GM19238 (cell line): ENCODE measurements around the gene CFAP57.
"Not testable (repeated sequence)": the region's sequence is repeated elsewhere in the genome, so short reads cannot be mapped to it uniquely, and the experiment has no call there.

Experiments used
- DNase-seq: peaks from one replicate; pipeline ENCODE4 v3.0.0; 2011; ENCODE audit warnings: low spot score; ENCODE audit not compliant: insufficient read length

CFAP57 gene

DNA sequence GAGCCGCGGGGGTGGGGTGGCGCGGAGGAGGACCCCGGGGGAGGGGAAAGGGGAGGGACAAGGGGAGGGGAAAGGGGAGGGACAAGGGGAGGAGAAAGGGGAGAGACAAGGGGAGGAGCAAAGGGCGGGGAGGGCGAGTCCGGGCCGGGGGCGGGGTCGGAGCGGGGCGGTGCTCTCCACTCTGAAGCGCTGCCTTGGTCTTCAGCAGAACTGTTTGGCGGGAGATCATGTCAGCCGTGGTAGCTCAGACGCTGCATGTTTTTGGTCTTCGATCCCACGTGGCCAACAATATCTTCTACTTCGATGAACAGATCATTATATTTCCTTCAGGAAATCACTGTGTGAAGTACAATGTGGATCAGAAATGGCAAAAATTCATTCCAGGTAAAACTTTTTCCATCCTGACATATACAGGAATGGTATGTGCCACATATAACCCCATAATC, 420 bp downstream of the CFAP57 start:
- peak; percentile 77 for DNase-seq

DNA sequence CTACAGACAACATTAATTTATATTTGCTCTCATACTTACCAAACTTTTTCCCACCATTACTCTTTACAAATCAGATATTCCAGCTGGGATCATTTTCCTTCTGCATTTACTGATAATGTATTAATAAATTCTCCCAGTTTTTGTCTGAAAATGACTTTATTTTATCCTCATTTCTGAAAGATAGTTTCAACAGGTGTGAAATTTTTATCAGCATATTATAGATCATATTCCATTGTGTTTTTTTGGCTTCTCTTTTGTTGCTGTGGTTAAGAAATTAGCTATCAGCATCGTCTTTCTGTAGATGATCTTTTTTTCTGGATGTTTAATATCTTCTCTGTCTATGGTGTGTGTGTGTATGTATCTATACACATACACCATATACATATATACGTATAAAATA, 2.7 kb downstream of the CFAP57 start:
- DNase-seq: no peak

GRCh38 chr1:43177691-43178090, 5.6 kb downstream of the CFAP57 start:
- no peak for DNase-seq

DNA sequence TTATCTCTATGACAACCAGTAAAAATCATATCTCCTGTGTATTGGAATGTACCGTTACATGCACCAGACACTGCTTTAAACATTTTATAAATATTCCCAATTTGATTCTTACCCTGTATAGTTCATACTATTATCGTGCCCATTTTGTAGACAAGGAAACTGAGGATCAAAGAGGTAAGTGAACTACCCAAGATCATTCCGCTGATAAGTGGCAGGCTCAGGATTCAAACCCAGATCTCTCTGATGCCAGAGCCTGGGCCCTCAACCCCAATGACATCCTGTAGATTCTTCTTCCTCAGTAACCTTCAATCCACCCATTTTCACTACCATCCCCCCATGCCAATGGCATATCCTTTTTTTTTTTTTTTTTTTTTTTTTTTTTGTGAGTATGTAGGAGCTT, 12.3 kb downstream of the CFAP57 start:
- no peak for DNase-seq

DNA sequence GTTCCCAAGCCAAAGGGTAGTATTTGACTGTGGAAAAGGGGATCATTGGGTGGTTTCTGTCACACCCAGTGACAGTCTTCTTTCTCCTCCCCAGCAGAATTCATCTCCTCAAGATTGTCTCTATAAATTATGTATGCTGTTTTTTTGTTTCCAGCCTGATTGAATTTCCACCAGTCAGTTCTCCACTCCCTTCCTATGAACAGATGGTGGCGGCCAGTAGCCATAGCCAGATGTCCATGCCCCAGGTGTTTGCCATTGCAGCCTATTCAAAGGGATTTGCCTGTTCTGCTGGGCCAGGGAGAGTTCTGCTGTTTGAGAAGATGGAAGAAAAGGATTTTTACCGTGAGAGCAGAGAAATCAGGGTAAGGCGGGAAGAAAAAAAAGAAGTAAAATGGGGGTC, 12.9 kb downstream of the CFAP57 start:
- no peak for DNase-seq

GRCh38 chr1:43188106-43188505, 16.0 kb downstream of the CFAP57 start:
- no peak for DNase-seq

DNA sequence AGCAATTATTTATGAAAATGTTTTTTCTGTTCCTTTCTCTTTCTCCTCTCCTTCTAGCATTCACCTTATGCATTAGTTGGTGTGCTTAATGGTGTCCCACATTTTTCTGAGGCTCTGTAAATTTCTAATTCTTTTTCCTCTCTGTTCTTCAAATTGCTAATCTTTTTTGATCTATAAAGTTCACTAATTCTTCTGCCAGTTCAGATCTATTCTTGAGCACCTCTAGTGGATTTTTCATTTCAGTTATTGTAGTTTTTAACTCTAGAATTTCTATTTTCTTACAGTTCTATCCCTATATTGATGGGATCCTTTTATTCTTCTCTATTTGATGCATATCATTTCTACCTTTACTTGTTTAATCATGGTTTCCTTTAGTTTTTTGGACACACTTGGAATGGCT, 22.4 kb downstream of the CFAP57 start:
- DNase-seq: no peak

DNA sequence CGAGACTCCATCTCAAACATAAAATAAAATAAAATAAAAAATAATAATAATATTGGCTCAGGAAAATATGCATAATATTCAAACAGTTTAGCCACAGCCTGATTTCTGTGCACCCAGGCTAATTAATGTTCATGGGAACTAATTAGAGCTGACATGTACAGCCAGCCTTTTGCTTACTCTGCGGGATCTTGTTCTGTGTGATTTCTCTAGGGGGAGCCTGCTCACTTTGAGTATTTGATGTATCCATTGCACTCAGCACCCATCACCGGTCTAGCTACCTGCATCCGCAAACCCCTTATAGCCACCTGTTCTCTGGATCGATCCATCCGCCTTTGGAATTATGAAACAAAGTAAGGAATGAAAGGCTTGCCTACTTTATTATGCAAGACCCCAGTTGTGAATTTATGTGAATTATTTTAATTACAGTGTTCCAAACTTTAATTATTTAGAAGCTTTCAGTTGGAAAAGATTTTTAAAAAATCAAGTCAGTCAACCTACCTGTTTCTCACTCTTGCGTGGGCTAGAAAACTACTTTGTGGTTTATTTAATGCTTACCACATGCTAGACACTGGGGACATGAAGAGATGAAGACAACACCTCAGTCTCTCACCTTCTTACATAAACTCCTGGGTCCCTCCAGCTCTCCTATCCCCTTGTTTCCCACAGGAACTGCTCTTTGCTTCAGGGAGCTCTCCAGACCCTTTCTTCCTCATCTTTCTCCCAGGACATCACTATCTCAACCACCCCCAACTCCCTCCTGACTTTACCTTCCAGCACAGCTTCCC, 25.4 kb downstream of the CFAP57 start:
- no peak for DNase-seq

DNA sequence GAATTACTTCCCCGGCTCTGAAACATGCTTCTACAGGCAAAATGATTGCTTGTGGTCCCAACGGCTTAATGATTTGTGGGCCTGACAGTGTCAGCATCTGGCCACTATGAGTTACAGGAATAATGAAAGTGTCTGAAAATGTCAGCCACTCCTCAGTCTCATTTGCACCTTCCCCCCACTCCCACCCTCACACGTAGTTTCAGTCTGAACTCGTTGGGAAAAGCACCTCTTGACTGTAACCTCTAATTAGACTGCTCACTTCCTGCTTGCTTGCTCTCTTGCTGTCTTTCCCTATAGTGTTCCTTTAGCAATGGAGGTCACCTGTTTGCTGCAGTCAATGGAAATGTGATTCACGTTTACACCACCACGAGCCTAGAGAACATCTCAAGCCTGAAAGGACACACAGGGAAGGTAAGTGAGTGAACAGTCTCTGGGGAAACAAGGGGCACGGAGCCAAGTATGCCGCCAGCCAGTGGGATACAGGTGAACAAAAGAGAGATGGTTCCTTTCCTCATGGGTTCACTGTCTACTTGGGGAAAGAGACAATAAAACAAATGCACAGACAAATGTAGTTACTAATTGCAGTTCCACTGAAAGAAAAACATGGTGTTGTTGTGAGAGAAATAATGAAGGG, 27.1 kb downstream of the CFAP57 start:
- DNase-seq: peak; percentile 44

DNA sequence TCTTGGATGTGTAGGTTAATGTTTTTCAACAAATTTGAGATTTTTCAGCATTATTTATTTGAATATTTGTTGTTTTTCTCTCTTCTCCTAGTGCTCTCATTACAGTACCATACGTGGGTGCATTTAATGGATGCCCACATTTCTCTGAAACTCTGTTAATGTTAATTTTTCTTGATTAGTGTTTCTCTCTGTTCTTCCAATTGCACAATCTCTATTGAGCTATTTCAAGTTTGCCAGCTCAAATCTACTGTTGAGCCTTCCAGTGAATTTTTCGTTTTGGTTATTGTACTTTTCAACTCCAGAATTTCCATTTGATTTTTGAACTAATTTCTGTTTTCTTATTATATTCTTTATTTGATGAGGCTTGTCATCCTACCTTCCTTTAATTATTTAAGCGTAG, 31.7 kb downstream of the CFAP57 start:
- no peak for DNase-seq

- DNase-seq: no peak
These were observed 32.3 kb downstream of the CFAP57 start for GRCh38 chr1:43204394-43204793.

DNA sequence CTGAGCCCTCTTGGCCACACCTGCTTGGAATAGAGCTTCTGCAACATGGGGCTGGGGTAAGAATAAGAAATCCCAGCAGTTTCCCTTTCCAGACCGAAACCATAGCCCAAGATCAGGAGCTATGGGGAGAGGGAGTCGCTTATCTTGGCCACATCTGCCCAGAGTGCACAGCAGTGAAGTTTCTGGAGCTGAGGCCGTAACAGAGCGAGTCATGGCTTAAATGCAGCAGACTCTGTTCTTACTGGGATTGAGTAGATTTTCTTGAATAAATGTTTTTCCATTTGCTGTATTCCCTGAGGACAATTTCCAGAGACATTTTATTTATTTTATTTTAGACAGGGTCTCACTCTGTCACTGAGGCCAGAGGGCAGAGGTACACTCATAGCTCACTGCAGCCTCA, 33.5 kb downstream of the CFAP57 start:
- no peak for DNase-seq

GRCh38 chr1:43206600-43207228, 34.6 kb downstream of the CFAP57 start:
- no peak for DNase-seq

DNA sequence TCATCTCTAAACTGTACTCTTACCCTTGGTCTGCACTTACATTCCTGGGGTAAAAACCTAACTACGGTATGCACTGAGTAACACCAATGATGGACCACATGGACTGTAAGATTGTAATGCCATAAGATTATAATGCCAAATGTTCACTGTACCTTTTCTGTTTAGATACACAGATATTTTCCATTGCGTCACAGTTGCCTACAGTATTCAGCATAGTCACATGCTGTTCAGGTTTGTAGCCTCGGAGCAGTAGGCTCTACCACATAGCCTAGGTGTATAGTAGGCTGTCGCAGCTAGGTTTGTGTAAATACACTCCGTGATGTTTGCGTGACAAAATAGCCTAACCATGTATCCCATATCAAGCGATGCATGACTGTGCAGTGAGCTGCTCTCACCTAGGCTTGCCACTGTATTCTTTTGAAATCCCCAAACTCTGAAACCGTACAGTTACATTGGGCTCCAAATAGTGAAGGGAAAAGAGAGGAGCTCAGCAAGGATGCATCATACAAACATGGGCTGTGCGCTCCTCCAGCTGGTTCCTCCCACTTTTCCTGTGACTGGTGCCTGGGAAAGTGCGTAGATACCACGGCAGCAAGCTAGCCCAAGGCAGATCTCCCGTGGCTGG, 35.2 kb downstream of the CFAP57 start:
- no peak for DNase-seq

DNA sequence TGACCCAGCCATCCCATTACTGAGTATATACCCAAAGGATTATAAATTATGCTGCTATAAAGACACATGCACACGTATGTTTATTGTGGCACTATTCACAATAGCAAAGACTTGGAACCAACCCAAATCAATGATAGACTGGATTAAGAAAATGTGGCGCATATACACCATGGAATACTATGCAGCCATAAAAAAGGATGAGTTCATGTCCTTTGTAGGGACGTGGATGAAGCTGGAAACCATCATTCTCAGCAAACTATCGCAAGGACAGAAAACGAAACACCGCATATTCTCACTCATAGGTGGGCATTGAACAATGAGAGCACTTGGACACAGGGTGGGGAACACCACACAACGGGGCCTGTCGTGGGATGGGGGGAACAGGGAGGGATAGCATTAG, 36.1 kb downstream of the CFAP57 start:
- DNase-seq: not testable (repeated sequence)

DNA sequence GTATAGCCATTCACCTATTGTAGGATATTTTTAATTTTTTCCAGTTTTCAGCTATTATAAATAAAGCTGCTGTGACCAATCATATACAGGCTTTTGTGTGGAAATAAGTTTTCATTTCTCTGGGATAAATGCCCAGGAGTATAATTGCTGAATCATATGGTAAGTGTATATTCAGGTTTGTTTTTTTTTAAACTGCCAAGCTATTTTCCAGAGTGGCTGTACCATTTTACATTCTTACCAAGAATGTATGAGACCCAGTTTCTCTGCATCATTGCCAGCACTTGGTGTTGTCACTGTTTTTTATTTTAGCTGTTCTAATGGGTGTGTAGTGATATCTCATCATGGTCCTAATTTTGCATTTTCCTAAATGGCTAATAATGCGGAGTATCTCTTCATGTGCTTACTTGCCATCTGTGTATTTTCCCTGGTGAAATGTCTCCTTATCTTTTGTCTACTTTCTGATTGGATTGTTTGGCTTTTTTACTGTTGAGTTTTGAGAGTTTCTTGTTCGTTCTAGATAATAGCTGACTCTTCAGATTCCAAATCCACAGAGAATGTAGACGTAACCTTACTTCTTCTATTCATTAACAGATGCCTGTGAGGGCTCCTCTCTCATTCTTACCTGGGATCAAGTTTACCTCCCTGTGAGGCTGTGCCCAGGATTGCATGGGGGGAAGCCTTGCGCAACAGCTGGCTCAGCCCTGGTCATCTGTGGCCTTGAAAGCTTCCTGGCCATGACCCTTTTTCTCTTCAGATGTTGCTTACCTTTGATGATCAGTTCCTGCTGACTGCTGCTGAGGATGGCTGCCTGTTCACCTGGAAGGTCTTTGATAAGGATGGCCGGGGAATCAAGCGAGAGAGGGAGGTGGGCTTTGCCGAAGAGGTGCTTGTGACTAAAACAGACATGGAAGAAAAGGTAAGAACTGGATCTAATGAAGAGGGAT, 42.6 kb downstream of the CFAP57 start:
- no peak for DNase-seq

DNA sequence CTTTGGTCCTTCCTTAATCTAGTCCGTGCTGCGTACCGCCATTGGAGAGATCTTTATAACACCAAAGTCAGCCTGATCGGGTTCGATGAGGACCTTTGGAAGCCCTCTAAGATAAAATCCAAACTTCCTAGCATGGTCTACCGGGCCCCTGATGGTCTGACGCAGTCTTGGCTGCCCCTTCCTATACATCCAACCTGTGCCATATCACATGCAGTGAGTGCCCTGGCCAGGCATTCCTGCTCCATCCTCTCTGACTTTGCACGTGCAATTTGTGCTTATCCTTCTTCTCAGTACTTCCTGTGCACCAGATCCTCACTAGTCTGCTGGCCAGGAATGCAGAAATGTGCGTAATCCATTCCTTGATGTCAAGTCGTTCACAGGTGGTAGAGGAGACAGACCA, 45.6 kb downstream of the CFAP57 start:
- DNase-seq: no peak

DNA sequence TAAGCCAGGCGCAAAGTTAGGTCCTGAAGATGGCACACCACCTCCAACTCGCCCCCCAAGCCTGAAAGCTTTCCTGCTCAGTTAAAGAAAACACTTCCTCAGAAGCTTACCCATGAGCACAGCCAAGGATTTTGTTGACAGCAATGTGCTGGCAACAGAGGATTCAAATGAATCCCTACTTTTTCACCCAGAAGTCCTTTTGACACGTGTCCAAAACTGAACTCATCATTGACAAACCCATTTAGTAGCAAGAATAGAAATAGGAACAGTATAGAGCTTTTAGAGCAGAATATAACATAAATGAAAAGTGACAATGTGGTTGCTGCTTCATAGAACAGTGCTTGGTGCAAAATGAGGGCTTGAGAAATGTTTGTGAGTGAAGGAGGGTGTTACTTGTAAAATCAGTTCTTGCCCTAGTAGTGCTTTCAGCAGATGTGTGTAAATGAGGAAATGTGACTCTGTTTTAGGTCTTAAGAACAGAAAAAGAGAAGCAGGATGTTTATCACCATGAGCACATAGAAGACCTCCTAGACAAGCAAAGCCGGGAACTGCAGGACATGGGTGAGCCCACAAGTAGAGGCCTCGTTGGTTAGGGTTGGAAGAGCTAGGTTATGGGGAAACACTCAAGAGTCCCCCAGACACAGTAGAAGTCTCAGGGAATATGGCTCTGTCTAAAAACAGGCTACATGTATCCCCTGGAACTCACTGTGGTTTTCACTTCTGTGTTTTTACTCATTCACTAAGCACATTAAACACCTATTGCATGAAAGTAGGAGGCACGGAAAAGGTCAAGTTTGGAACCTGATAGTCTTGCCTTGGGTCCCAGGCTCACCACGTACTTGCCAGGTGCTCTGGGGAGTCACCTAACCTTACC, 49.0 kb downstream of the CFAP57 start:
- DNase-seq: peak; percentile 39

DNA sequence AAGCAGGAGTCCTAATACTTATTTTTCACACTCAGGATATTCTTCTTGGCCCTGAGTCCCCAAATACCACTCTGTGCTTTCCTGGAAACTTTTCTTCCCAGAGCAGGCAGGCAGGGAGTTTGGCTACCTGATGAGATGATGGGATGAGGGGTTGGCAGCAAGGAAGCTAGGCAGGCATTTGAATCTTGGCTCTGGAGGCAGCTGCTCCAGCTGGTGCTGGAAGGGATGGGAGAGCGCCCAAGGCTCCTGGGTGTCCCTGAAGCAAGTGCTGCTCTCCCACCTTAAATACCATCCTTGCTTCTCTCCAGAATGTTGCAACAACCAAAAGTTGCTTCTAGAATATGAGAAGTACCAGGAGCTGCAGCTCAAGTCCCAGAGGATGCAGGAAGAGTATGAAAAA, 49.7 kb downstream of the CFAP57 start:
- DNase-seq: no peak

DNA sequence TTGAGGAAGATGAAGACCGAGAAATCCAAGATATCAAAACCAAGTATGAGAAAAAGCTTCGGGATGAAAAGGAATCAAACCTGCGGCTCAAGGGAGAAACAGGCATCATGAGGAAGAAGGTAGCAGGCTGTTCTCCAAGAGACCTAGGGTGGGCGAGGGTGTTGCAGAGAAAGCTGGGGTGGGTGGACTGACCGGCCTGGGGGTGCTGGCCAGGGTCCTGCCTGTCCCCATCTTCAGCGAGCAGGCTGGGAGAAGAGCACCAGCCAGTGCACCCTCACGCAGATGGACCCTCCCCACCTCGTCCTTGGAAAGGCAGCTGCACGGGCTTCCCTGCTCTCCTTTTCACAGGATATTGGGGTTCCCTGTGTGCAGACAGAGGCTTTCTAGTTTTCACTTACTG, 50.7 kb downstream of the CFAP57 start:
- no peak for DNase-seq
